ENCODE results near the gene BRSK2. TPM values are rescaled to one million over a fixed set of nuclear protein-coding genes. Genes with fewer than 3 reads are reported as not detected.

The BRSK2 gene
- total RNA-seq, 1 experiment from 2014 or later = 32.2 TPM

GRCh38 chr11:1504581-1505290 is 115.0 kb downstream of the BRSK2 start:
- Histone ChIP-seq H3K27ac (ENCODE audit: low read length) (no peak overlapping the region), H3K36me3 (ENCODE audit: control insufficient read depth, insufficient read depth, low read length) (no peaks in the 10 kb centered on the region), H3K27me3 (ENCODE audit: control insufficient read depth, insufficient read depth, low read length) (no peaks in the 10 kb centered on the region), H3K4me1 (ENCODE audit: control insufficient read depth, insufficient read depth, low read length) (peaks cover 12% of the 10 kb centered on the region; the same call in 1 of the 2 replicates), H3K4me3 (ENCODE audit: low read depth in 2 of 2, low read length in 2 of 2) (no peak overlapping the region), H3K9me3 (ENCODE audit: control insufficient read depth, insufficient read depth, low read depth, low read length) (no peaks in the 10 kb centered on the region)
- in situ Hi-C loops (cut with HindIII; ENCODE audit: low pct_unique_long_range_greater_than_20kb, low sequenced_read_pairs) (no loop called here), intact Hi-C loops (cut with micrococcal nuclease; ENCODE audit: unreplicated experiment) (no loop called here)
- TF ChIP-seq CTCF (IDR thresholded peaks at IDR 0.05) (no peak), POLR2AphosphoS5 (IDR thresholded peaks at IDR 0.05; ENCODE audit: low read depth, low read length) (no peak), TCF7L2 (IDR thresholded peaks at IDR 0.05; ENCODE audit: low read depth, low read length) (no peak), SIN3A (IDR thresholded peaks at IDR 0.05; ENCODE audit: borderline replicate concordance, insufficient read depth, low read depth, low read length) (no peak), REST (IDR thresholded peaks at IDR 0.05; ENCODE audit: insufficient read depth in 1 of 2, low read depth in 2 of 2, low read length in 1 of 2) (no peak)
- ATAC-seq (no peak), DNase-seq (ENCODE audit: low read depth, low spot score) (no peak)
- ChIA-PET CTCF (interaction anchor here (0.9 kb wide), 1 partner anchor 9 kb away, joined by 3 read pairs; no protein-coding TSS in a partner anchor), POLR2A (interaction anchor here (0.6 kb wide), 1 partner anchor 153 kb away, joined by 3 read pairs; no protein-coding TSS in a partner anchor)
- BruUV-seq (replicated peaks) = no TSS peak

- no peaks in the 10 kb centered on the region for H3K27me3 ChIP-seq (ENCODE audit: control insufficient read depth, insufficient read depth, low read length)
- in situ Hi-C loops (cut with HindIII; ENCODE audit: low pct_unique_long_range_greater_than_20kb, low sequenced_read_pairs) (no loop called here), intact Hi-C loops (cut with micrococcal nuclease; ENCODE audit: unreplicated experiment) (no loop called here)
- no peaks in the 10 kb centered on the region for H3K36me3 ChIP-seq (ENCODE audit: control insufficient read depth, insufficient read depth, low read length)
- H3K4me1 ChIP-seq (ENCODE audit: control insufficient read depth, insufficient read depth, low read length) = peaks cover 12% of the 10 kb centered on the region; the same call in 1 of the 2 replicates
- CTCF ChIA-PET = interaction anchor here (0.6 to 0.9 kb wide), 2 partner anchors 10 to 66 kb away, joined by 3 to 6 read pairs; no protein-coding TSS in a partner anchor
- POLR2A ChIA-PET = no interaction called here
- ATAC-seq = no peak
- no peaks in the 10 kb centered on the region for H3K9me3 ChIP-seq (ENCODE audit: control insufficient read depth, insufficient read depth, low read depth, low read length)
- no peak overlapping the region for H3K4me3 ChIP-seq (ENCODE audit: low read depth in 2 of 2, low read length in 2 of 2)
- no peak for DNase-seq (ENCODE audit: low read depth, low spot score)
- no peak for TF ChIP-seq TCF7L2 (IDR thresholded peaks at IDR 0.05; ENCODE audit: low read depth, low read length)
- no peak for TF ChIP-seq REST (IDR thresholded peaks at IDR 0.05; ENCODE audit: insufficient read depth in 1 of 2, low read depth in 2 of 2, low read length in 1 of 2)
- TF ChIP-seq SIN3A (IDR thresholded peaks at IDR 0.05; ENCODE audit: borderline replicate concordance, insufficient read depth, low read depth, low read length) = no peak
- TF ChIP-seq POLR2AphosphoS5 (IDR thresholded peaks at IDR 0.05; ENCODE audit: low read depth, low read length) = no peak
- no peak for TF ChIP-seq CTCF (IDR thresholded peaks at IDR 0.05)
- no peak overlapping the region for H3K27ac ChIP-seq (ENCODE audit: low read length)
- BruUV-seq (replicated peaks) = no TSS peak
These were observed 115.7 kb downstream of the BRSK2 start for GRCh38 chr11:1505480-1505879.
